ENCODE results near the gene MACIR.

DNA sequence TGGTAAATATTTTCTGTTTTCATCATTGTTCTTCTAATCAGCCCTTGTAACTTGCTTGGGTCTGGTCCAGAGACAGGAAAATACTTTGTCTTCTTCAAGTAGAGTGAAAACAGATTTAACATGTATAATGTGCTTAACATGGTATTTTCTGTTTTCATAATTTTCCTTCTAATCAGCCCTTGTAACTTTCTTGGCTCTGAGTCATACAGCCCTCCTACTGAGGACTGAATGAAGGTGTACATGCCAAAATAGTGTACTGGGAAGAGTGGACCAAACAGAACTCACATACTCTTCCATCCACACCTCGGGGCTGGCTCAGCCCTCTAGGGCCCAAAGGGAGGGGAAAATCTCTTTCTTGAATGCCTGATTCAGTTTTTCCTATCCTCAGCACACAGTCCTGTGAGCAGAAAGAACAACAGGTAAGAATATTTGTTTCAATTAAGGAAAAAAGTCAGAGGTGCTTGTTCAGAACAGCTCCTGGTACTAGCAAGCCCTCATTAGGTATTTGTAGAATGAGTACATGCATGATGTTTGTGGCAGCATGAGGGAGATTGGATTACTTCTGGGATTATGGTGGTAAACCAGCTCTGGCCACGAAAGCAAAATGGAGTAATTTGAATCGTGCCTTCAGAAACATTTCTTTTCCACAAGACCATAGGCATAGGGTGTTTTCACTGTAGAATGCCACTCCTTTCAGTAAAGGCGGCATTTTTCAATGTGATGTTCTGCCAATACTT, 24.2 kb upstream of the MACIR start:
- TF ChIP-seq, protein P1, sequence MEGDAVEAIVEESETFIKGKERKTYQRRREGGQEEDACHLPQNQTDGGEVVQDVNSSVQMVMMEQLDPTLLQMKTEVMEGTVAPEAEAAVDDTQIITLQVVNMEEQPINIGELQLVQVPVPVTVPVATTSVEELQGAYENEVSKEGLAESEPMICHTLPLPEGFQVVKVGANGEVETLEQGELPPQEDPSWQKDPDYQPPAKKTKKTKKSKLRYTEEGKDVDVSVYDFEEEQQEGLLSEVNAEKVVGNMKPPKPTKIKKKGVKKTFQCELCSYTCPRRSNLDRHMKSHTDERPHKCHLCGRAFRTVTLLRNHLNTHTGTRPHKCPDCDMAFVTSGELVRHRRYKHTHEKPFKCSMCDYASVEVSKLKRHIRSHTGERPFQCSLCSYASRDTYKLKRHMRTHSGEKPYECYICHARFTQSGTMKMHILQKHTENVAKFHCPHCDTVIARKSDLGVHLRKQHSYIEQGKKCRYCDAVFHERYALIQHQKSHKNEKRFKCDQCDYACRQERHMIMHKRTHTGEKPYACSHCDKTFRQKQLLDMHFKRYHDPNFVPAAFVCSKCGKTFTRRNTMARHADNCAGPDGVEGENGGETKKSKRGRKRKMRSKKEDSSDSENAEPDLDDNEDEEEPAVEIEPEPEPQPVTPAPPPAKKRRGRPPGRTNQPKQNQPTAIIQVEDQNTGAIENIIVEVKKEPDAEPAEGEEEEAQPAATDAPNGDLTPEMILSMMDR (conservative IDR thresholded peaks at IDR 0.05; ENCODE audit: low read depth, low read length) = no peak
- no peak for TF ChIP-seq EZH2 (IDR thresholded peaks at IDR 0.05; ENCODE audit: borderline replicate concordance, low read depth, low read length, poor library complexity, severe bottlenecking)

Measured in A673 (cell line).